Thyroid gland (tissue), 4 donors: ENCODE measurements around the gene KIF12. TPM values are rescaled to one million over a fixed set of nuclear protein-coding genes. Genes with fewer than 3 reads are reported as not detected.
A peak's percentile ranks its signal among the peaks of the same experiment; 100 is the strongest.

Experiments used
- DNase-seq, 2 donors: peaks; one replicate each; pipeline ENCODE4 v3.0.0-alpha.2; 2019
- H3K27ac ChIP-seq, 3 donors: fragments of 200-600 bp; sonication (generic); 1 replicate in 2 of 3; 2 replicates in 1 of 3; pipeline ENCODE4 v1.5.1; 2016 to 2019; ENCODE audit warnings: mild to moderate bottlenecking in 1 of 3, moderate library complexity in 1 of 3
- H3K27me3 ChIP-seq: fragments of 200-600 bp; sonication (generic); one replicate; pipeline ENCODE4 v1.5.1; 2019
- H3K36me3 ChIP-seq, 2 donors: fragments of 200-600 bp; sonication (generic); one replicate each; pipeline ENCODE4 v1.5.1; 2016 to 2019
- H3K4me1 ChIP-seq, 2 donors: fragments of 200-600 bp; sonication (generic); one replicate each; pipeline ENCODE4 v1.5.1; 2017 to 2019
- H3K4me3 ChIP-seq, 3 donors: fragments of 200-600 bp; sonication (generic); replicated peaks in 1 of 3; 1 replicate in 2 of 3; 2 replicates in 1 of 3; pipeline ENCODE4 v1.5.1; 2016; ENCODE audit warnings: mild to moderate bottlenecking in 1 of 3
- H3K9me3 ChIP-seq: fragments of 200-600 bp; sonication (generic); one replicate; pipeline ENCODE4 v1.5.1; 2017
- POLR2A ChIP-seq, 2 donors: fragments of 450-650 bp; IDR thresholded peaks; one replicate each; pipeline ENCODE4 v1.6.1; 2017; ENCODE audit warnings: antibody characterized with exemption in 2 of 2, mild to moderate bottlenecking in 2 of 2, moderate library complexity in 1 of 2
- WGBS, 2 donors: methylation state at CpG; one replicate each; pipeline ENCODE4 v1.1.5; 2017; 5-methylcytosine and 5-hydroxymethylcytosine counted together
- intact Hi-C: fragments of 100-400 bp; cut with DNase I; formaldehyde crosslinking; loops from one replicate; pipeline ENCODE4 v1.15.1; 2023
- total RNA-seq, 4 donors: library from RNA; depleted of rRNA; stranded (reverse); fragments of >200 nt; gene quantifications; one replicate each; pipeline ENCODE4 v1.2.3, GENCODE V29; 2016
- TF ChIP-seq, protein P1 (sequence below), 6 experiments: fragments of 200-600 bp in 3 of 6; fragments of 450-650 bp in 3 of 6; sonication (generic) in 3 of 6; IDR thresholded peaks; one replicate each; pipeline ENCODE4 v1.5.1; 2016 to 2019; ENCODE audit warnings: antibody characterized with exemption in 6 of 6, mild to moderate bottlenecking in 2 of 6, inconsistent platforms in 1 of 6, moderate library complexity in 1 of 6

Gene KIF12
- total RNA-seq, 4 donors from 2014 or later = 13.4 to 56.0 (median 31.7) TPM

- no peak for DNase-seq
- Histone ChIP-seq H3K27me3 (no peaks in the 10 kb centered on the region), H3K36me3 (no peaks in the 10 kb centered on the region), H3K4me3 (no peak overlapping the region), H3K4me1 (peaks cover 8 to 22% of the 10 kb centered on the region in 2 donors), H3K27ac (no peak overlapping the region), H3K9me3 (no peaks in the 10 kb centered on the region)
- whole genome bisulfite sequencing, 2 donors = 89 to 93% methylated on average over 6 of the region's 6 CpGs
- no peak for TF ChIP-seq POLR2A (IDR thresholded peaks at IDR 0.05)
- TF ChIP-seq, protein P1, sequence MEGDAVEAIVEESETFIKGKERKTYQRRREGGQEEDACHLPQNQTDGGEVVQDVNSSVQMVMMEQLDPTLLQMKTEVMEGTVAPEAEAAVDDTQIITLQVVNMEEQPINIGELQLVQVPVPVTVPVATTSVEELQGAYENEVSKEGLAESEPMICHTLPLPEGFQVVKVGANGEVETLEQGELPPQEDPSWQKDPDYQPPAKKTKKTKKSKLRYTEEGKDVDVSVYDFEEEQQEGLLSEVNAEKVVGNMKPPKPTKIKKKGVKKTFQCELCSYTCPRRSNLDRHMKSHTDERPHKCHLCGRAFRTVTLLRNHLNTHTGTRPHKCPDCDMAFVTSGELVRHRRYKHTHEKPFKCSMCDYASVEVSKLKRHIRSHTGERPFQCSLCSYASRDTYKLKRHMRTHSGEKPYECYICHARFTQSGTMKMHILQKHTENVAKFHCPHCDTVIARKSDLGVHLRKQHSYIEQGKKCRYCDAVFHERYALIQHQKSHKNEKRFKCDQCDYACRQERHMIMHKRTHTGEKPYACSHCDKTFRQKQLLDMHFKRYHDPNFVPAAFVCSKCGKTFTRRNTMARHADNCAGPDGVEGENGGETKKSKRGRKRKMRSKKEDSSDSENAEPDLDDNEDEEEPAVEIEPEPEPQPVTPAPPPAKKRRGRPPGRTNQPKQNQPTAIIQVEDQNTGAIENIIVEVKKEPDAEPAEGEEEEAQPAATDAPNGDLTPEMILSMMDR (IDR thresholded peaks at IDR 0.05) = no peak
- intact Hi-C loops = loop anchor here (2.0 to 5.0 kb wide), 2 partner anchors 43 to 182 kb away; no protein-coding TSS in a partner anchor
These were observed 10.0 kb upstream of the KIF12 start for GRCh38 chr9:114109124-114109523.

GRCh38 chr9:114108016-114108833 is 9.1 kb upstream of the KIF12 start:
- intact Hi-C loops = loop anchor here (2.0 to 5.0 kb wide), 2 partner anchors 44 to 183 kb away; no protein-coding TSS in a partner anchor
- TF ChIP-seq, protein P1 (IDR thresholded peaks at IDR 0.05) = peak; percentile 88 to 98 (median 96)
- TF ChIP-seq POLR2A (IDR thresholded peaks at IDR 0.05) = no peak
- H3K9me3 ChIP-seq = no peaks in the 10 kb centered on the region
- no peak overlapping the region for H3K4me3 ChIP-seq
- H3K36me3 ChIP-seq = no peaks in the 10 kb centered on the region
- 44 to 57% methylated on average over 25 to 27 of the region's 28 CpGs for WGBS, 2 donors
- H3K4me1 ChIP-seq = peaks cover 8 to 15% of the 10 kb centered on the region in 2 donors
- H3K27me3 ChIP-seq = no peaks in the 10 kb centered on the region
- H3K27ac ChIP-seq = no peak overlapping the region
- peak; percentile 83 to 87 for DNase-seq

- Histone ChIP-seq H3K4me1 (peaks cover 8% of the 10 kb centered on the region in 2 donors), H3K27ac (no peak overlapping the region), H3K36me3 (no peaks in the 10 kb centered on the region), H3K9me3 (no peaks in the 10 kb centered on the region), H3K27me3 (no peaks in the 10 kb centered on the region), H3K4me3 (no peak overlapping the region)
- intact Hi-C loops = loop anchor here (2.0 to 5.0 kb wide), 2 partner anchors 45 to 183 kb away; no protein-coding TSS in a partner anchor
- WGBS, 2 donors = 77% methylated on average over 13 of the region's 13 CpGs
- DNase-seq = no peak
- TF ChIP-seq, protein P1 (IDR thresholded peaks at IDR 0.05) = no peak
- TF ChIP-seq POLR2A (IDR thresholded peaks at IDR 0.05) = no peak
These were observed 8.4 kb upstream of the KIF12 start for GRCh38 chr9:114107286-114108001.

DNA sequence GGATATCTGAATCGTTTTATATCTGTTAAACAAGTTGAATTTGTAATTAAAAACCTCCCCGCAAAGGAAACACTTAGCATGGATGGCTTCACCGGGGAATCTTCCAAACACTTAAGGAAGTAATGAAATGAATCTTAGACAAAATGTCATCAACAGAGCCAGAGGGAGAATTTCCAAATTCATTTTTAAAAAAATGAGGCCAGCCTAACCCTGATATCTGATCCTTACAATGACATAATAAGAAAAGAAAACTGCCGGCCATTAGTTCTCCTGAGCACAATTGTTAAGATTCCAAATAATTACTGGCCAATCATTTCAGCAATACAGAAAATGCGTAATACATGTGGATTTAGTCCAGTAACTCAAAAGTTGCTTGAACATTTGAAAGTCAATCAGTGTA is 6.1 kb upstream of the KIF12 start:
- no peak overlapping the region for H3K4me3 ChIP-seq
- intact Hi-C loops = loop anchor here (5.0 kb wide), 1 partner anchor 47 kb away; no protein-coding TSS in a partner anchor
- H3K27ac ChIP-seq = peak overlapping the region in 2 of 3 donors; percentile 30 to 41
- H3K36me3 ChIP-seq = no peaks in the 10 kb centered on the region
- peaks cover 6 to 8% of the 10 kb centered on the region in 2 donors for H3K4me1 ChIP-seq
- H3K9me3 ChIP-seq = no peaks in the 10 kb centered on the region
- DNase-seq = no peak
- no peaks in the 10 kb centered on the region for H3K27me3 ChIP-seq
- WGBS, 2 donors = 33 to 35% methylated on average over 5 of the region's 5 CpGs
- TF ChIP-seq, protein P1 (IDR thresholded peaks at IDR 0.05) = no peak
- no peak for TF ChIP-seq POLR2A (IDR thresholded peaks at IDR 0.05)
